Cerebellar nuclear complex (tissue), 1 donor: ENCODE data around the gene SRSF1.
A peak's percentile ranks its signal among the peaks of the same experiment; 100 is the strongest.
"Not testable (repeated sequence)": the region's sequence is repeated elsewhere in the genome, so short reads cannot be mapped to it uniquely, and the experiment has no call there.

Experiments
- DNase-seq, 2 experiments: peaks; one replicate each; lab custom pipeline; 2025; lab: John Stamatoyannopoulos, UW

SRSF1 gene, protein sequence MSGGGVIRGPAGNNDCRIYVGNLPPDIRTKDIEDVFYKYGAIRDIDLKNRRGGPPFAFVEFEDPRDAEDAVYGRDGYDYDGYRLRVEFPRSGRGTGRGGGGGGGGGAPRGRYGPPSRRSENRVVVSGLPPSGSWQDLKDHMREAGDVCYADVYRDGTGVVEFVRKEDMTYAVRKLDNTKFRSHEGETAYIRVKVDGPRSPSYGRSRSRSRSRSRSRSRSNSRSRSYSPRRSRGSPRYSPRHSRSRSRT

DNA sequence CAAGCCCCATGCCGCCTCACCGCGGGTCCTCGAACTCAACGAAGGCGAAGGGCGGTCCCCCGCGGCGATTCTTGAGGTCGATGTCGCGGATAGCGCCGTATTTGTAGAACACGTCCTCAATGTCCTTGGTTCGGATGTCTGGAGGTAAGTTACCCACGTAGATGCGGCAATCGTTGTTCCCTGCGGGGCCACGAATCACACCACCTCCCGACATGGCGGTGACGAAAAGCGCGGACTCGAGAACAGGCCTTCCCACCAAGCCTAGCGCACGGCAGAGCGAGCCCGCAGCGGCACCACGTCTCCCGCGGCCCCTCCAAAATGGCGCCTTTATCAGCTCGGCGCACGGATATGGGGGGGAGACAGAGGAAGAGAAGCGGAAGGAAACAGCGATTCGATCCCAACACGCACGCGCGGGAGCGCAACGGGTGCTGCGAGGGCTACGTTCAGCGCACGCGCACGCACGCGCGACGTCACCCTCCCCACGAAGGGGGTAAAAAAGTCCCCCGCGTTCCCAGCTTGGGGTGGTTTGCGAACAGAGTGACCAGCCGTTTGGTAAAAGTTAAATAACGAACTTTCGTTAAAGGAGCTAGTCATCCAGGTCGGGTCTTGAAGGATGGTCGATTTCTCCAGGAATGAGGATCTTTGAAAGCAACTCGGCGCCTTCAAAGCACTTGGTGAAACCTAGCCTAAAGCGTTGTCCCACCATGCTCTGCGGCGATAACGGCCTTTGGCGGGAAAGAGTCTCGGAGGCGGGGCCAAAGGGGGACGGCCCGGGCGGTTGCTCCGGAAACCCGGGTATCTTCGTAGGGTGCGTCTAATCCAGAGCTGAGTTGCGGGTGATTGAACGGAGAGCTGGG, at the start of gene SRSF1:
TSS of gene SRSF1 (minus strand) at position 323 of the 857 bp plus-strand sequence. CDS start at position 214, 109 bp downstream.
- peak; percentile 71 to 85 for DNase-seq

DNA sequence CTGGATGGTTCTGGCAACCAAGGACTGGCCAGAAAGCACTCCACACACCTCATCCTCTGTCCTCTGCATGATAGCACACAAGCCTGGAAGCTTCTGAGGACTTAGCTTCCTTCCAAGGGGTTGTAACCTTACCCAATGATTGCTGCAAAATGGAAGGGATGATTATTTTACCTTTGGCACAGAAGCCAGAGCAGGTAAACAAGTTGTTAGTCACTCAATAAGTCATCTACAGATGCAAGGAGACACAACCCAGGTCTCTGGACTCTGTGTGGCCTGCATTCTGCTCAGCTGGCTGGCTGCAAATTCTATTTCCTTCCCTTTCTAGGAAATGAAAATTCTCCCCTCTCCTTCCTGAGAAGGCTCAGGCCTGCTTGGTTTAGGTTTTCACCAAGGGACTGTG, 49.4 kb upstream of the SRSF1 start:
- no peak for DNase-seq

DNA sequence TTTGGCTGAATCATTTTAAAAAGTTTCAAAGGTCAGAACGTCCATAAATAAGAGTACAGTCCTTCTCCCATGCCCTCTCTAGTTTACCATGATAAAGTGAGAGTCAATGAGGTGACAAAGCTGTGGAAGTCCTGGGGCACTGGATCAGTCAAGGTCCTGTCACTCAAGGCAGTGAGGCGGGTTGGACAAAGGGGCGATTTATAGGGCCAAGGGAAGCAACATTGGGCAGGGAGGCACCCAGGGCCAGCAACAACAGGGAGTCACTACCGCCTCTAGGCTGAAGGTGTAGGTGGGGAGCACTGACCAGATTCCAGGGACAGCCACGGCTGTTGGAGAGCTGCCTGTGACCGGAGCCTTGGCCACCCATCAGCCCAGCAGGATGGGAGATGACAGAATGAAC, 47.6 kb upstream of the SRSF1 start:
- DNase-seq = no peak

DNA sequence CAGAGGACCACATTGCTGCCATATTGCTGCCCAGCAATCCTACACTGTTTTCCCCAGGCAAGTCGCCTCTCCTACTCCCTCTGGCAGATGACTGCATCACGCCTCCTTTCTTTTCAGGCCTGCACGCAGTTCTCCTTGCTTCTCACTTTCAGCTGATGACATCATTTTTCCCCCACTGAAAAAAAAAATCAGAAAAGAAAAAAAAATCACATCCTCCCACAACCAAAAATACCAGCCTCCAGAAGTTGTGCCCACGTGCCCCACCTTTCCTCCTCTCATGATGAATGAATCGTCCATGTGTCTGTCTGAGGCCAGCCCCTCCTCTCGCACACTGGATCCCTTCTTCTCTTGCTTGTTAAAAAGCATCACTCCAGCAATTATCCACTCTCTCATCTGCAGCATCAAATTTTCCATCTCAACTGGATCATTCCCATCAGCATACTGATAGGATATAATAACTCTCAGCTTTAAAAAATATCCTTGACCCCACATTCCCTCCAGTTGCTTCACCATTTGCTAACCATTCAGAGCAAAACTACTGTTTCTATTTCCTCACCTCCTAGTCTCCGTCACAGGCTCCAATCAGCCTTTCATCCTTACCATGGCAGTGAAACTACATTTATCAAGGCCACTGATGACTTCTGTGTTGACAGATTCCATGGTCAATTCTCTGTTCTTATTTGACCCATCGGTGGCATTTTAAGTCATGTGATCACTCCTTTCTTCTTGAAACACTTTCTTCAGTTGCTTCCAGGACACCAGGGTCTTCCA, 46.1 kb upstream of the SRSF1 start:
- DNase-seq = no peak

DNA sequence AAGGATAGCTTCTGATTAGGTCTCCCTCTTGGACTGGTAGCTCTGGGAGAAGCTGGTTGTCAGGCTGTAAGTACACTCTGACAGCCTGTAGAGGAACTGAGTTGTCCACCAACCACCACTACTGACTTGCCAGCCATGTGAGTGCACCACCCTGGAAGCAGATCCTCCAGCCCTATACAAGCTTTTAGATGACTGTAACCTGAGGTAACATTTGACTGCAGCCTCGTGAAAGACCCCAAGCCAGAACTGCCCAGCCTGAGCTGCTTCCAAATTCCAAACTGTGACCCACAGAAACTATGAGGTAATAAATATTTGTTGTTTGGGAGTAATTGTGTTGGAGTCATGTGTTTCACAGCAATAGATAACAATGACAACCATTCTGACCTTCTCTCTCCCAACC, 45.4 kb upstream of the SRSF1 start:
- DNase-seq = no peak

DNA sequence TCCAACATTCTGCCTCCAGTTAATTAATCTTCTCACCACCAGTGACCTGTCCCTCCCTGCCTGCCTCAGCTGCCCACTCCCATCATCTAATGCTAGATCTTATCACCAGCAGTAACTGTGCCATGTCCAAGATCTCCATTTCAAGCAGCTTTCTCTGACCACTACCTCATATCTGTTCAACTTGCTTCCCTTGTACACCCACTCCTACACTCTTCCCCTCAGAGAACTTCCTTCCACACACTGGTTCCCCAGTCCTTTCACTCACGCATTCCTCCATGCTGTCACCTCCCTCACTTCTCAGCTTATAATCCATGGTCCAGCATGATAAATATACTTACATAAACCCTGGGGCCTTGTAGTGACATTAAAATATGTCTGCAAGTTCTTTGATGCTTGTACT, 44.4 kb upstream of the SRSF1 start:
- DNase-seq = no peak

DNA sequence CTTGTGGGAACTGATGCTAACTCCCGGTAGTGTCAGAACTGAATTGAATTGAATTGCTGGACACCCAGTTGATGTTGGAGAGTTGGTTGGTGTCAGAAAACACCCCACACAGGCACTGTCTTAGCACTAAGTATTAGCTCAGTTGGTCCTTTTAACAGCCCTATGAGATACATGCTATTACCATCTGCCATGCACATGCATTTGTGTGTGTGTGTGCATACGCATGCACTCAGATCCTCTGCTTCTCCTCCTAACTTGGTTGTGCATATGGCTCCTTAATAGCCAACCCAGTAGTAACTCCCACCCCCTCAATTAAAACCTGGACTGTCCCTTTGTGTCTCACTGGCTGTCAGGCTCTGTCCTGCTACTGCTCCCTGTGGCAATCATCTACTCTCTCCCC, 43.9 kb upstream of the SRSF1 start:
- no peak for DNase-seq

DNA sequence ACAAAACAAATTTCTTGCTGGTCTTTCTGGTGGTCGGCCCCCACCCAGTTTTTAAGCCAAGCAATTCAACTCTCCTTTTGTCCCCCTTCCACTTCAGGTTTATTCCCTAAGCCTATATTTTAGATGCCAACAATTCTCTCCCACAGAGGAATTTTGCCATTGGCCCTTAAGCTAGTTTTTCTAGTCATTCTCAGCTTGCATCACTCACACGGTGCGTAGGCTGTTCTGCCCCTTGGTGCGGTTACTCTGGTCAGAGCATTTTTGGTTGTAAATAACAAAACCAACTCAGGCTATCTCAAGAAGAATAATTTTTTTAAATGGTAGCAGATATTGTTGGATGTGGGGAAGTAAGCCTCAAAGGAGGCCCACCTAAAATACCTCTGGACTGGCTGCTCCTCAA, 42.5 kb upstream of the SRSF1 start:
- DNase-seq = no peak

DNA sequence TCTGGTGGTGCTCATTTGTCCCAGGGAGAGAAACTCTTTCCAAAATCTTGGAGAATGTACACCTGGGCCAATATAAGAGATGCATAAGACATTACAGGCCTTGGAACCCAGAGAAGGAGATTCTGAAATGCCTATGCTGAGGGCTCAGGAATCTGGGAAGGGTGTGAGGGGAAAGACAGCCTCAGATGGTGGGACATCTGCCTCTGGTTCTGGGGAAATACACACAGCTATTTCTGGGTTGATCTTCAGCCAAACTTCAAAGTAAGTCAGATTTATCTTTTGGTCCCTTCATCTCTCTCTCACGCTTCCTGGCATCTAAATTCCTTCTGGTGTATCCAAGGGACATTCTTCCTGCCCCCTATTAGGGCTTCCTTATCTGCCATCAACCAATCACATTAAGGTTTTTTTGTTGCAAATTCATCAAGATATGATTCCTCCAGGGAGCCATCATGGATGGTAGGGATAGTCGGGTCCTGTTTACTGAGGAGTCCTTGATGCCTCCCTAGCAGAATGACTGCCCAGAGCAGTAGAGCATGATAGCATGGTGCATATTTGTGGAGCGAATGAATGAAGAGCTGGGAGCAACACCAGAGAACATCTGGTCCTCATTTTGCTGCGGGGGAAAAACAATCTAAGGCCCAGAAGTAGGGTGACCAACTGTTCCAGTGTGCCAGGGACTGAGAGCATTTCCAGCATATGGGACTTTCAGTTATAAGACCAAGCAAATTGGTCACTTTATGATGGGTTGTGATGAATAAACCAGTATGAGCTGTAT, 40.5 kb upstream of the SRSF1 start:
- DNase-seq = no peak

DNA sequence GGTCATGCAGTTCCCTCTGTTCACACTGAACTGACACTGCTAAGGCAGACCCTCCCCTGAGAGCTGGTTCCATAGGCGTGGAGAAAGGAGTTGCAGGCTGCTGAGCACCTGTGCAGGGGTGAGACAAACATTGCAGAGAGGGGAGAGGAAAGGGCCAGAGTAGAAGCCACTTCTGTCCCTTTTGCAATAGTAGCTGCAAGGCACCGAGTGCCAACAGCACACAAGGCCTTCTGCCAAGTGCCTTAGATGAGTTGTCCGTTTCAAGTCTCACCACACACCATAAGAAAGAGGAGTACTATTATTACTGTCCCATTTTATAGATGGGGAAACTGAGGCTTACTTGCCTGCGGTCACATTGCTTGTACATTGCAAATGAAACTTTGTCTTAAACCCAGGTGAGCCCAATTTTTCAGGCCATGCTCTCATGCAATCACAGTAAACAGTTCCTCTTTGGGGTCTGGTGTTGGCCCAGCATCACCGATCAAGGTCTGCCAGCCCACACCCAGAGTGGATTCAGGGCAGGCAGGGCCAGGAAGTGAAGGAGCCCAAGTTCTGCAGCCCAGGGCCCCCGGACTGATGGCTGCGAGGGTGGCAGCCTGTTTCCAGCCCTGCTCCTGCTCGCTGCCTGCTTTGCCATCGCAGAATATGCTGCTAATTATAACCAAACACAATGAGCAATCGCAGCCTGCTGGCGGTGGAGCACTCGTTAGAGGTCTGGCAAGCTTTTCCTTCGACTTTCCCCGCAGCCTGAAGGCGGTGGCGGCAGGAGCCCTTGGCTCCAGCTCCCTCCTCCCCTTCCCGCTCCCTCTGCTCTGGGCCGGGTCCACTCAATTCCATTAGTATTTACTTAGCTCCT, 39.4 kb upstream of the SRSF1 start:
- peak in 1 of 2 experiments; percentile 14 for DNase-seq

DNA sequence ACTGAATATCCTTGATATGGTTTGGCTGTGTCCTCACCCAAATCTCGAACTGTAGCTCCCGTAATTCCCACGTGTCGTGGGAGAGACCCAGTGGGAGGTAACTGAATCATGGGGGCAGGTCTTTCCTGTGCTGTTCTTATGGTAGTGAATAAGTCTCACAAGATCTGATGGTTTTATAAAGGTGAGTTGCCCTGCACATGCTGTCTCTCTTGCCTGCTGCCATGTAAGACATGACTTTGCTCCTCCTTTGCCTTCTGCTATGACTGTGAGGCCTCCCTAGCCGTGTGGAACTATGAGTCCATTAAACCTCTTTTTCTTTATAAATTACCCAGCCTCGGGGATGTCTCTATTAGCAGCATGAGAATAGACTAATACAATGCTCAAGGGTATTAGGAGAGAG, 37.2 kb upstream of the SRSF1 start:
- DNase-seq = not testable (repeated sequence)

DNA sequence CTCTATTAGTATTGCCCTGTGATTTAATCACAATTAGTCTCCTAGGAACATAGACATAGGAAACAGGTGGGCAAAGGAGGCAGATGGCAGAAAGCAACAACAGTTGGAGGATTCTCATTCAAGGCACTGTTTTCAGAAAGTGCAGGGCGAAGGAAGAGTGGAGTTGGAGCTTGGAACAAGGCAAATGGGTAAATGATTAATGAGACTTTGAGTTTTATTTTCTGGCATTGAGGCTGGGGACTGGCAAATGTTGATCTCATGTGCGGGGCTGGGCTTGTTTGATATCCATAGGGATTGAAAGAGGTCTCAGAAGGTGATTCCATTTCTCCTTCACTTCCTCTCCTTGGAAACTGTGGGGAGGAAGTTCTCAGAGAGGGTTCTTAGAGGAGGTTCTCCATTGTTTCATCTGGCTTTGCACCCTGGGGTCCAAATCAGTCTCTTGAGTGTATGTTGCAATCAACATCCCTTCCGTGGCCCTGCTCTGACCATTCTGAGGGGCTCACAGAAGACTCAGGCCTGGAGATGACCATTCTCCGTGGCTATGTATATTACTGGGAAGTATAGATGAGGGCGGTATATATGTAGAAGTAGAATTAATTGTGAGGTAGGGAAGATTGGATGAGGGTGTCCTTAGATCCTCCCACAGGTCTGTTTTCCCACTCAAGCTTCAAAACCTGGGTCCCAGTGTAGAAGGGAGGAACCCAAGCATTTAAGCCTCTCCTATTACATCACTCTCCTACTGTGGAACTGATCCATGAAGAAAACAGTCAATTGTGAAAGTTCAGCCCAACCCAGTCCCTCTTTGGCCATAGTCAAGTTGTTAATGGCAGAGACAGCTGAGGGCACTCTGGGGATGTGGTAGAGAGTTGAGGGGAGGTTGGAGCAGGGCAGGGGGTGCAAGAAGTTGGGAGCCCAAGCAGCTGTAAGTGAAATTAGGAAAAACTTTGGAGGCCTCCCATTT, 36.5 kb upstream of the SRSF1 start:
- DNase-seq = no peak

DNA sequence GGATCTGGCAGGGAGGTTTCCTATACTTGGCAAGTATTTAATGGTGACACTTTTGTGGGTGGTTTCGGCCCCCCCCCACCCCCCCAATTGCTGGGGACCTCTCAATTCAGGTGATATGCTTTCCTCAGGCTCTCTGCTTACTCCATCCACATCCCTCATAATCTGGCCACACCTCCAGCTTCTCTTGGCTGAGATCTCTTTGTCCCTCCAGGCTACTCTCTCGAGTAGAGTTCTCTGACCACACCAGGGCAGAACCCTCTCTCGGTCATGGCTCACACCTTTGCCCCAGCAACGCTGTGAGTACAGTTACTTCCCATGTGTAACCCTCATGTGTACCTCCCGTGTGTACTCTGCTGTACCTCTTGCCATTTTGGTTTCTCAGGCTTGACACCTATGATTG, 34.1 kb upstream of the SRSF1 start:
- no peak for DNase-seq

DNA sequence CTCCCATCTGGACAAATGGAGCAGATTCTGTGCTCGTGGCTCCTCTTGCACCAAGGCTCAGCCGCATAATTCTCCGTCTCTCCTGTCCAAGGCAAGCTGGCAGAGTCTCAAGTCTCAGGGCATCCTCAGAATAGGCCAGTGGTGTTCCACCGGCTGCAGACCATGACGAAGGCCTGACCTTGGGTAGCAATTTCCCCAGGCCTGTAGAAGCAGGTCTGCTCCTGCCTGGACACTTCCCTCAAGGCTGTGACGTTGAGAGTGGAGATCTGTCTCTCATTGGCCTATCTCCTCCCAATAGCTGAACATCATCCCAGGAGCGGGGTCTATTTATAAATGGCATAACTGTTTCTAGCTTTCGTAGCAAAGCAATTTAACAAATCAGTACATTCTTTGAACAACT, 33.3 kb upstream of the SRSF1 start:
- no peak for DNase-seq

DNA sequence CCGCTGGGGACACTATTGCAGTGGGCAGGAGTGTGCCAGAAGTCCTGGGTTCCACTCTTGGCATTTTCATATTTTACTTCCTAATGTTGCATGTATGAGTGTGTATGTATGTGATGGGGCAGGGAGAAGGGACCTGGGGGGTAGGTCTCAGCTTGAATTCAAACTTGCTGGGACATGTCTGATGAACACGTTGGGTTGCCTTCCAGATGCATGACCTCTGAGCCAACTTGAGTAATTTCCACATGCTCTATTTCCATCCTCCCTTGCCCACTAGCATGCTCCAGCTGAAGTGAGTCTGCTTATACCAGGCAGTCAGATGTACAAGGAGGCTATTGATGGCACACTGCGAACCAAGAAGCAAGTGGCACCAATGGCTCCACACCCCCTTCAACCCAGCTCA, 32.9 kb upstream of the SRSF1 start:
- no peak for DNase-seq

DNA sequence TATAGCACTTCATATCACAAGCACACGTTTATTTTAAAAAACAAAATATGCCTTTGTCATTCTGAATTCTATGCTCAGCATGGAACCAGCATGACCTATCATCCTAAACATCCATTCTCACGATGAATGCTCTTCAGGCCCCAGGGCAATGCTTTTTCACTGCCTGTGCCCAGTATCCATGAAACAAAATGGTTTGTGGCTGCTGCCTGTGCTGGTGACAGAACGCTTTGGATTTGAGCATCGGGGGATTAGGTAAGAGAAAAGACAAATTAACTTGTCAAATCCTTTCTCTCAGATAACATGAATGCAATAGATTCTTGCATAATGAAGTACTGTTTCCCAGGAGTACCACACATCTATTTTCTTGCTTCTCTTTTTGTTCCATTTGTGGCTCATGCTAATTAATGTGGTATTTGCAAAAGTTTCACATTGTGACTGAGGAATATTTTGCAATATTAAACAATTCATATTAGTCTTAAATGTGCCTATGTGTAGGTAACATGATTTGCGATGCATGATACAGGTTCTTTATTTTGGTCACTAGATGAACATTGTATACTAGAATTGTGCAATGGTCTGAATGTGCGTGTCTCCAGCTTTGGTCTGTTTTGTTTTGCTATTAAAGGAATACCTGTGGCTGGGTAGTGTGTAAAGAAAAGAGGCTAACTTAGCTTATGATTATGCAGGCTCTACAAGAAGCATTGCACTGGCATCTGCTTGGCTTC, 25.8 kb upstream of the SRSF1 start:
- DNase-seq = no peak

DNA sequence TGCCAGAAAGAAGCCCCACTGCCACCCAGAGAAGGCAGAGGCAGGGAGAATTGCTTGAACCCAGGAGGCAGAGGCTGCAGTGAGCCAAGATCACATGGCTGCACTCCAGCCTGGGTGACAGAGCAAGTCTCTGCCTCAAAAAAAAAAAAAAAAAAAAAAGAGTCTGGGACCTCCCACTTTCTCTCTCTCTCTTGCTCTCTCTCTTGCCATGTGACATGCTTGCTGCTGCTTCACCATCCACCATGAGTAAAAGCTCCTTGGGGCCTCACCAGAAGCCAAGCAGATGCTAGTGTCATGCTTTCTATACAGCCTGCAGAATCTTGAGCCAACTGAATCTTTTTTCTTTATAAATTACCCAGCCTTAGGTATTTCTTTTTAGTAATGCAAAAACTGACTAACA, 21.5 kb upstream of the SRSF1 start:
- DNase-seq = no peak

DNA sequence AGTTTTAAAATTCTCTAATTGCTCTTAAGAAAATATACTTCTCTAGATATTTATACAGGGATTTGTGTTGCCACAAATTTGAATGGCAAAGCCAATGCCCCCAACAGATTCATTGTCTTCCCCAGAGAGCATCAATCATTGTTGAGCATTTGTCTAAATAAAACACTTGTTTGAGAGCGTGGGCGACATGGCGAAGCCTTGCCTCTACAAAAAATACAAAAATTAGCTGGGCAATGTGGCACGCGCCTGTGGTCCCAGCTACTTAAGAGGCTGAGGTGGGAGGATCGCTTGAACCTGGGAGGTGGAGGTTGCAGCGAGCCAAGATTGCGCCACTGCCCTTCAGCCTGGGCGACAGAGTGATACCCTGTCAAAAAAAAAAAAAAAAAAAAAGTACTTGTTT, 13.4 kb upstream of the SRSF1 start:
- no peak for DNase-seq

DNA sequence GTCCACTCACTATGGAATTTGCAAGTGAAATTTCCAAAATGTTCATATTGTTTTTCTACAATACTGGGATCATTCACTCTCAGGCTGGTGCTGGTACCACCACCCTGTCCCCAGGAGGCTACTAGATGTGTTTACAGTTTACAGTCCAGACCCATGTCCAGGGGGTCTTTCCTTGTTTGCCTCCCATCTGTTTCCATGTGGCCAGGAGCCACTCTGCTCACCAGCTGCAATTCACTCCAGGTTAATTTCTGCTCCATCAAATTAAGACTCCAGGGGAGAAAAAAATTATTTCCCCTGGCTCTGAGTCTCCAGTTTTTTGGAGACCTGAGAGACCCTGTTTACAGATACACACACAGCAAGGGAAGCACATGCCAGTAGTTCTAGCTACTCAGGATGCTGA, 12.5 kb upstream of the SRSF1 start:
- DNase-seq = no peak
